Aorta (tissue), 5 donors: Measurements from ENCODE around the gene ANO4. TPM values are rescaled to one million over a fixed set of nuclear protein-coding genes. Genes with fewer than 3 reads are reported as not detected.
A peak's percentile ranks its signal among the peaks of the same experiment; 100 is the strongest.

Experiments used
- ATAC-seq: fragments of 200-7000 bp; cut with Tn5 transposase; one replicate; pipeline ENCODE4 v1.9.1; 2022; ENCODE audit warnings: moderate library complexity; ENCODE audit not compliant: low FRiP score
- DNase-seq, 2 donors: peaks; one replicate each; pipeline ENCODE4 v3.0.0-alpha.2; 2020
- H3K27ac ChIP-seq, 2 donors: one replicate each; pipeline ENCODE4 v1.5.1; 2013; ENCODE audit warnings: low read length in 2 of 2, mild to moderate bottlenecking in 2 of 2, moderate library complexity in 2 of 2, control low read depth in 1 of 2, inconsistent platforms in 1 of 2, low read depth in 1 of 2
- H3K27me3 ChIP-seq, 2 donors: one replicate each; pipeline ENCODE4 v1.6.1; 2013; ENCODE audit warnings: control low read depth in 1 of 2, low read length in 1 of 2, mild to moderate bottlenecking in 1 of 2, moderate library complexity in 1 of 2; ENCODE audit not compliant: insufficient read depth in 2 of 2, control insufficient read depth in 1 of 2
- H3K36me3 ChIP-seq, 2 donors: one replicate each; pipeline ENCODE4 v1.6.1; 2013; ENCODE audit warnings: control low read depth in 1 of 2, low read length in 1 of 2, mild to moderate bottlenecking in 1 of 2; ENCODE audit not compliant: insufficient read depth in 2 of 2, control insufficient read depth in 1 of 2
- H3K4me1 ChIP-seq, 2 donors: one replicate each; pipeline ENCODE4 v1.6.1; 2013; ENCODE audit warnings: low read length in 2 of 2, control low read depth in 1 of 2, mild to moderate bottlenecking in 1 of 2, moderate library complexity in 1 of 2; ENCODE audit not compliant: insufficient read depth in 2 of 2, control insufficient read depth in 1 of 2
- H3K4me3 ChIP-seq, 2 donors: one replicate each; pipeline ENCODE4 v1.5.1; 2013; ENCODE audit warnings: low read length in 2 of 2, control low read depth in 1 of 2, mild to moderate bottlenecking in 1 of 2
- H3K9me3 ChIP-seq: one replicate; pipeline ENCODE4 v1.6.1; 2013; ENCODE audit warnings: mild to moderate bottlenecking, low read length; ENCODE audit not compliant: control insufficient read depth
- WGBS, 2 donors: extraction: QIAGEN DNeasy Blood & Tissue Kit; methylation state at CpG; one replicate each; pipeline ENCODE4 v1.1.7; 2013; 5-methylcytosine and 5-hydroxymethylcytosine counted together
- intact Hi-C, 2 donors: fragments of 100-400 bp; cut with DNase I; formaldehyde crosslinking; loops; one replicate each; pipeline versions ENCODE4 v1.14.2 to v1.15.0; 2022
- polyA plus RNA-seq, 2 donors: library from polyadenylated mRNA; stranded (reverse); fragments of 200-250 nt; gene quantifications; one replicate each; pipeline ENCODE4 v1.2.3, GENCODE V29; 2013
- total RNA-seq, 2 donors: library from RNA; stranded (reverse); fragmentation: NEBNext Ultra II Directional; extraction: Animal tissue kit (Norgen Biotek cat#: 25700); gene quantifications; one replicate each; pipeline ENCODE4 v1.2.1, GENCODE V29; 2021
- donor health status: healthy with polysubstance abuse.
- donor health status: Bipolar disorder and iron deficiency.
- donor health status: DM: no; HTN: no; CAD: no.
- donor health status: DM: no; HTN: no; CAD: no.
- donor health status: DM: yes; HTN: yes; CAD: no.

The ANO4 gene
- total and polyA plus RNA-seq, 4 donors, result 0.32 to 0.42 TPM; not detected in 2

DNA sequence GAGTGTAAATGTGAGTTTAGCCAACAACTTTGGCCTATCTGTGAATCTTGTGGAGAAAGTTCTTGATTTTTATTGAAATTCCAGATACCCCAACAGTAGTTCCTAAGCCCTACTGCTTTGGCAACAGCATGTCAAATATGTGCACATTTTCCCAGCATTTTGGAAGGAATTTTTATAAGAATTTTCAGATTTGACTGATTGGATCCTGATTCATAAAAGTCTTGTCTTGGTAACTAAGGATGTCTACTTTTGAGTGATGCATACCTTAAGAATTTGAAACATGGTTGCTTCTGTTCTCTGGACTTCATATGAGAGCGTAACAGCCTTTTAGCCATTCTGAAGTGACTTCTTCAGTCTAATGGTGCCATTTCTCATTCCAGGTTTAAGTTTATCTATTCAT, 106.7 kb downstream of the ANO4 start:
- Histone ChIP-seq H3K27ac (no peak overlapping the region), H3K36me3 (no peaks in the 10 kb centered on the region), H3K9me3 (no peaks in the 10 kb centered on the region), H3K4me3 (no peak overlapping the region), H3K27me3 (no peaks in the 10 kb centered on the region), H3K4me1 (no peaks in the 10 kb centered on the region)
- 88% methylated on average over 1 of the region's 1 CpG for WGBS, 2 donors
- intact Hi-C loops, result no loop called here
- DNase-seq (no peak), ATAC-seq (no peak)

DNA sequence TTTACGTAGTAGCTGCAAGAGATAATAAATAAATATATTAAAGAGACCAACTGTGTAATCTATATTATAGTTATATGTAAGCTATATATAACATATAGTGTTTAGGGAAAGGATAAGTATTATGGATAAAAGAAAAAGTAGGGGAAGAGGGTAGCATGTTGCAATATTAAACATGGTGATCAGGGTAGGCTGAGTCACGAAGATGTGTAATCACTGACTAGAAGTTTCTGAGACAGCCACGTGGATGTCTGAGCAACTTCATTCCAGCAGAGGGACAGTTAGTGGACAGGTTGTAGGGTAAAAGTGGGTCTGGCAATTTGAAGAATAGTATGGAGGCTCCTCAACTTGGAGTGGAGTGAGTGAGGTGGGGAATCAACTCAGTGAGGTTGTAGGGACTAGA, 109.7 kb downstream of the ANO4 start:
- Histone ChIP-seq H3K36me3 (no peaks in the 10 kb centered on the region), H3K9me3 (no peaks in the 10 kb centered on the region), H3K27me3 (no peaks in the 10 kb centered on the region), H3K4me3 (no peak overlapping the region), H3K4me1 (no peaks in the 10 kb centered on the region), H3K27ac (no peak overlapping the region)
- no peak for DNase-seq
- intact Hi-C loops, result no loop called here
- WGBS, 2 donors, result 74 to 80% methylated on average over 3 of the region's 3 CpGs
- ATAC-seq, result no peak

DNA sequence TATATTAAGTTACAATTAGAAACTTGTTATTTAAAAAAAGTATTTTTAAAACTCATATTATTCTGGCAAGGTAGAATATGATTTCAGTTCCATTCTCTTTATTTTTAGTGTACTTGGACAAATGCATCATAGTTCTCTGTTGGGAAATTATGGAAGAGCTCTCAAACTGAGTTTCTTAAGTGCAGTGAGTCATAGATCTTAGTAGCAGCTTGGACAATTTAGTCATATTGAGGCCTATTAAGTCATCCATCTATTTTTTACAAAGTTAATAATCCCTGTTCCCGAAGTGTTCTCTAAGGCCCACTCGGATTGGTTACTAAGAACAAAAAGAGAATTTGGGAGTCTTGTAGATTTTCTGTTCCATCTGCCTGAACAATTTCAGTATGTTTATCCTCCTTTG, 113.9 kb downstream of the ANO4 start:
- intact Hi-C loops, result loop anchor here in 1 of 2 donors (5.0 kb wide), 1 partner anchor 49 kb away; no protein-coding TSS in a partner anchor
- 49 to 54% methylated on average over 2 of the region's 2 CpGs for WGBS, 2 donors
- Histone ChIP-seq H3K4me1 (peaks cover 0 to under 1% of the 10 kb centered on the region in 2 donors), H3K36me3 (no peaks in the 10 kb centered on the region), H3K27ac (no peak overlapping the region), H3K4me3 (no peak overlapping the region), H3K9me3 (no peaks in the 10 kb centered on the region), H3K27me3 (no peaks in the 10 kb centered on the region)
- ATAC-seq, result peak; percentile 33
- no peak for DNase-seq

- DNase-seq (no peak), ATAC-seq (no peak)
- no peak overlapping the region for H3K4me3 ChIP-seq
- intact Hi-C loops, result loop anchor here in 1 of 2 donors (5.0 kb wide), 1 partner anchor 163 kb away; no protein-coding TSS in a partner anchor
- H3K4me1 ChIP-seq, result peaks cover 0 to 3% of the 10 kb centered on the region in 2 donors
- no peaks in the 10 kb centered on the region for H3K9me3 ChIP-seq
- no peak overlapping the region for H3K27ac ChIP-seq
- 80 to 83% methylated on average over 4 of the region's 4 CpGs for WGBS, 2 donors
- H3K27me3 ChIP-seq, result no peaks in the 10 kb centered on the region
- no peaks in the 10 kb centered on the region for H3K36me3 ChIP-seq
These were observed 119.5 kb downstream of the ANO4 start for GRCh38 chr12:100913872-100914592.

- H3K4me1 ChIP-seq, result no peaks in the 10 kb centered on the region
- no peak for DNase-seq
- no peaks in the 10 kb centered on the region for H3K36me3 ChIP-seq
- no peaks in the 10 kb centered on the region for H3K9me3 ChIP-seq
- H3K27ac ChIP-seq, result no peak overlapping the region
- no peak for ATAC-seq
- intact Hi-C loops, result no loop called here
- 46 to 56% methylated on average over 2 of the region's 2 CpGs for WGBS, 2 donors
- H3K4me3 ChIP-seq, result no peak overlapping the region
- H3K27me3 ChIP-seq, result no peaks in the 10 kb centered on the region
These were observed 124.5 kb downstream of the ANO4 start for GRCh38 chr12:100919116-100919515.

DNA sequence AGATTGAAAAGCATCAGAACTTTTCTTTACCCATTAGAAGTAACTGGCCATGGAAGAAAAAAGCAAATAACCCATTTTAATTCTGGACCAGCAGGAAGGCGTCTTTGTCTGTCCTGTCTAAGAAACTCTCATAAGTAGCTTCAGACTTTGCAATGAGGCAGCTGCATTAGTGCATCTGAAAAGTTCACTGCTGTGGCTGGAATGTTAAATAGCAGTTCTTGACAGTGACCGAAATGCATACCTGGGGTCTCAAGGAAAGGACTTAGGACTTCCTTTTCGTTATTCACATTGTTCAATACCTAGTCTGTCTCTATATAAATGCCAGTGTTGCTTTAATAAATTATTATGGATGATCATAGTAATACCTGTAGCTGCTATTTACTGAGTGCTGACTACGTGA, 125.9 kb downstream of the ANO4 start:
- no peaks in the 10 kb centered on the region for H3K9me3 ChIP-seq
- H3K27ac ChIP-seq, result no peak overlapping the region
- ATAC-seq, result no peak
- H3K4me1 ChIP-seq, result no peaks in the 10 kb centered on the region
- no peak overlapping the region for H3K4me3 ChIP-seq
- intact Hi-C loops, result no loop called here
- 68 to 70% methylated on average over 4 of the region's 4 CpGs for WGBS, 2 donors
- no peak for DNase-seq
- H3K27me3 ChIP-seq, result no peaks in the 10 kb centered on the region
- H3K36me3 ChIP-seq, result no peaks in the 10 kb centered on the region

DNA sequence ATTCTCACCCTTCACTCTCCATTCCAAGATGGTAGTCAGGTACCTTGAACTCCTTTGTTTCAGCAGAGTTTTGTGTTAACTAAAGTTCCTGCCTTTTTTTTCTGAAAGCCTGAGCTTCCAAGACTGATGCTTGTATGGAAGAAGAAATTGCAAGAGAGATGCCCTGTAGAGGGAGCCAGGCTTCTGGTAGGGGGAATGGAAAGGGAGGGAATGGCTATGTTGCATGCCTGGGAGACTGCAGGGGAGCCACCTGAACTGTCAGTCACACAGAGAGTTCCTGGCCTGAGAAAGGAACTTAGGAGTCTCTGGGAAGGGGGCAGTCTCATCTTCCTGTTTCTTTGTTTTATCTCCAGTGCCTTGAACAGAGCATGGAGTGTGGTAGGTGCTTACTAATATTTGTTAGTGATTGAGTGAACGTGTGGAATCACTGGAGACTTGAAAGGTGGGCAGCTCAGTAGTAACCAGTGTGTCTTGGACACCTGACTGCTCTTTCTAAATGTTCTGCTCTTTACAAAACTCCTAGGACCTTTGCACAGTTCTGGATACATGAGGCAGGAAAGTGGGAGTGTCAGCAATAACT, 132.2 kb downstream of the ANO4 start:
- WGBS, 2 donors, result 0% methylated on average over 1 of the region's 1 CpG
- DNase-seq, result no peak
- Histone ChIP-seq H3K27me3 (no peaks in the 10 kb centered on the region), H3K9me3 (no peaks in the 10 kb centered on the region), H3K36me3 (no peaks in the 10 kb centered on the region), H3K27ac (no peak overlapping the region), H3K4me3 (no peak overlapping the region), H3K4me1 (no peaks in the 10 kb centered on the region)
- intact Hi-C loops, result no loop called here
- no peak for ATAC-seq

GRCh38 chr12:100927826-100928225, 133.2 kb downstream of the ANO4 start:
- Histone ChIP-seq H3K27me3 (no peaks in the 10 kb centered on the region), H3K27ac (no peak overlapping the region), H3K4me1 (no peaks in the 10 kb centered on the region), H3K9me3 (no peaks in the 10 kb centered on the region), H3K36me3 (no peaks in the 10 kb centered on the region), H3K4me3 (no peak overlapping the region)
- WGBS, 2 donors, result 51 to 59% methylated on average over 4 of the region's 4 CpGs
- no peak for ATAC-seq
- intact Hi-C loops, result no loop called here
- DNase-seq, result no peak

- no peak overlapping the region for H3K4me3 ChIP-seq
- 51 to 53% methylated on average over 2 of the region's 2 CpGs for WGBS, 2 donors
- no peak for DNase-seq
- H3K27ac ChIP-seq, result no peak overlapping the region
- no peaks in the 10 kb centered on the region for H3K27me3 ChIP-seq
- no peaks in the 10 kb centered on the region for H3K9me3 ChIP-seq
- H3K4me1 ChIP-seq, result no peaks in the 10 kb centered on the region
- intact Hi-C loops, result no loop called here
- no peaks in the 10 kb centered on the region for H3K36me3 ChIP-seq
- ATAC-seq, result no peak
These were observed 138.0 kb downstream of the ANO4 start for GRCh38 chr12:100932571-100932970.
